LHCN-M2 (cell line): Measurements from ENCODE around the gene PDPN. TPM values are rescaled to one million over a fixed set of nuclear protein-coding genes. Genes with fewer than 3 reads are reported as not detected.

ENCODE experiments used
- total RNA-seq: library from RNA; depleted of rRNA; stranded (reverse); fragments of >200 nt; gene quantifications from 2 replicates; pipeline ENCODE4 v1.2.3, GENCODE V29; 2014; rRNA removed

The PDPN gene
- total RNA-seq, 1 experiment from 2014 or later: 0.86 TPM

Other genes with a start within 250 kb of the PDPN start
- not detected in 2 replicates for gene PRAMEF14, start 236.7 kb upstream of the PDPN start, total RNA-seq
- not detected in 2 replicates for gene PRAMEF19, start 211.9 kb upstream of the PDPN start, total RNA-seq
- gene PRAMEF17, start 194.2 kb upstream of the PDPN start, total RNA-seq: not detected in 2 replicates
- not detected in 2 replicates for gene PRAMEF20, start 173.4 kb upstream of the PDPN start, total RNA-seq
- not detected in 2 replicates for gene LRRC38, start 69.8 kb upstream of the PDPN start, total RNA-seq
- gene PRDM2, start 116.4 kb downstream of the PDPN start, total RNA-seq: 10.2 and 12.3 TPM in 2 replicates